HG03039 (cell line): Measurements from ENCODE around the gene ADAM12.
"Not testable (repeated sequence)": the region's sequence is repeated elsewhere in the genome, so short reads cannot be mapped to it uniquely, and the experiment has no call there.

Experiments used
- ATAC-seq: cut with Tn5 transposase; IDR thresholded peaks from one replicate; pipeline ENCODE4 v1.9.1; 2021; ENCODE audit warnings: mild to moderate bottlenecking, moderate library complexity; ENCODE audit not compliant: unreplicated experiment

The ADAM12 gene

GRCh38 chr10:126374435-126374834, 13.8 kb downstream of the ADAM12 start:
- ATAC-seq: no peak

GRCh38 chr10:126373972-126374371, 14.3 kb downstream of the ADAM12 start:
- ATAC-seq: no peak

GRCh38 chr10:126373147-126373546, 15.1 kb downstream of the ADAM12 start:
- ATAC-seq: no peak

GRCh38 chr10:126372396-126372795, 15.9 kb downstream of the ADAM12 start:
- no peak for ATAC-seq

- no peak for ATAC-seq
Observed at GRCh38 chr10:126369125-126369710, 19.1 kb downstream of the ADAM12 start.

GRCh38 chr10:126357169-126357568, 31.1 kb downstream of the ADAM12 start:
- ATAC-seq: no peak

- ATAC-seq: no peak
Observed at GRCh38 chr10:126353666-126354065, 34.6 kb downstream of the ADAM12 start.

GRCh38 chr10:126352453-126352852, 35.8 kb downstream of the ADAM12 start:
- no peak for ATAC-seq

- no peak for ATAC-seq
Observed at GRCh38 chr10:126351021-126351420, 37.3 kb downstream of the ADAM12 start.

- no peak for ATAC-seq
Observed at GRCh38 chr10:126350216-126350992, 37.9 kb downstream of the ADAM12 start.

GRCh38 chr10:126349676-126350075, 38.6 kb downstream of the ADAM12 start:
- no peak for ATAC-seq

GRCh38 chr10:126349101-126349500, 39.2 kb downstream of the ADAM12 start:
- no peak for ATAC-seq

- ATAC-seq: not testable (repeated sequence)
Observed at GRCh38 chr10:126343496-126343895, 44.8 kb downstream of the ADAM12 start.

- ATAC-seq: no peak
Observed at GRCh38 chr10:126342680-126343079, 45.6 kb downstream of the ADAM12 start.

GRCh38 chr10:126341491-126341890, 46.8 kb downstream of the ADAM12 start:
- ATAC-seq: no peak

- ATAC-seq: no peak
Observed at GRCh38 chr10:126337251-126337810, 50.9 kb downstream of the ADAM12 start.

- ATAC-seq: no peak
Observed at GRCh38 chr10:126336801-126337200, 51.5 kb downstream of the ADAM12 start.

GRCh38 chr10:126334272-126334671, 54.0 kb downstream of the ADAM12 start:
- ATAC-seq: no peak

- no peak for ATAC-seq
Observed at GRCh38 chr10:126332576-126332975, 55.7 kb downstream of the ADAM12 start.

- ATAC-seq: no peak
Observed at GRCh38 chr10:126331101-126331500, 57.2 kb downstream of the ADAM12 start.

- ATAC-seq: no peak
Observed at GRCh38 chr10:126324826-126325225, 63.5 kb downstream of the ADAM12 start.

- no peak for ATAC-seq
Observed at GRCh38 chr10:126321440-126321839, 66.8 kb downstream of the ADAM12 start.
